HG03108 (cell line): ENCODE results near the gene ELANE.

Source experiments
- ATAC-seq: cut with Tn5 transposase; IDR thresholded peaks from one replicate; pipeline ENCODE4 v1.9.1; 2021; ENCODE audit warnings: moderate library complexity; ENCODE audit not compliant: unreplicated experiment

Gene ELANE

GRCh38 chr19:852136-853013 lies at the start of gene ELANE:
ELANE (plus strand) TSS chr19:852303; CDS start chr19:852329, 26 bp downstream.
- ATAC-seq, result no peak

- no peak for ATAC-seq
Observed at GRCh38 chr19:802498-803098, 49.5 kb upstream of the ELANE start.

GRCh38 chr19:803099-803561 lies 49.0 kb upstream of the ELANE start:
- no peak for ATAC-seq

- ATAC-seq, result no peak
Observed at GRCh38 chr19:803686-804418, 48.3 kb upstream of the ELANE start.

GRCh38 chr19:804419-805165 lies 47.5 kb upstream of the ELANE start:
- ATAC-seq, result no peak

- no peak for ATAC-seq
Observed at GRCh38 chr19:805166-805551, 46.9 kb upstream of the ELANE start.

GRCh38 chr19:805600-806550 lies 46.2 kb upstream of the ELANE start:
- ATAC-seq, result no peak

- ATAC-seq, result no peak
Observed at GRCh38 chr19:806815-807421, 45.2 kb upstream of the ELANE start.

- ATAC-seq, result no peak
Observed at GRCh38 chr19:807627-808422, 44.3 kb upstream of the ELANE start.

- no peak for ATAC-seq
Observed at GRCh38 chr19:808423-808775, 43.7 kb upstream of the ELANE start.

GRCh38 chr19:810077-810855 lies 41.8 kb upstream of the ELANE start:
- no peak for ATAC-seq

- ATAC-seq, result no peak
Observed at GRCh38 chr19:810883-811489, 41.1 kb upstream of the ELANE start.

GRCh38 chr19:811506-812048 lies 40.5 kb upstream of the ELANE start:
- ATAC-seq, result no peak

GRCh38 chr19:812049-812746 lies 39.9 kb upstream of the ELANE start:
- ATAC-seq, result no peak

GRCh38 chr19:812747-813218 lies 39.3 kb upstream of the ELANE start:
- no peak for ATAC-seq
